ENCODE measurements around the gene MRPL23.

GRCh38 chr11:1937616-1938342, 9.4 kb upstream of the MRPL23 start:
- TF ChIP-seq REST (IDR thresholded peaks at IDR 0.05; ENCODE audit: insufficient read depth in 1 of 2, low read depth in 2 of 2, low read length in 2 of 2) (no peak), POLR2AphosphoS5 (IDR thresholded peaks at IDR 0.05; ENCODE audit: low read depth, low read length) (no peak)
